Prostate gland (tissue), 2 donors: ENCODE results near the gene HKDC1. TPM values are rescaled to one million over a fixed set of nuclear protein-coding genes. Genes with fewer than 3 reads are reported as not detected.

Experiments used
- DNase-seq: peaks from one replicate; pipeline ENCODE4 v3.0.0-alpha.2; 2019; ENCODE audit warnings: low spot score
- H3K27ac ChIP-seq, 2 donors: fragments of 200-600 bp; sonication (generic); 2 replicates each; pipeline ENCODE4 v1.5.1; 2017 to 2019
- H3K27me3 ChIP-seq: fragments of 200-600 bp; sonication (generic); replicated peaks from 2 replicates; pipeline ENCODE4 v1.5.1; 2019; ENCODE audit not compliant: insufficient read depth
- H3K36me3 ChIP-seq, 2 donors: fragments of 200-600 bp; sonication (generic); 1 replicate in 1 of 2; 2 replicates in 1 of 2; pipeline versions ENCODE4 v1.5.1 to v1.8.1; 2017 to 2019
- H3K4me1 ChIP-seq: fragments of 200-600 bp; sonication (generic); replicated peaks from 2 replicates; pipeline ENCODE4 v1.5.1; 2019
- H3K4me3 ChIP-seq, 2 donors: fragments of 200-600 bp; sonication (generic); 2 replicates each; pipeline ENCODE4 v1.5.1; 2017 to 2019
- H3K9me3 ChIP-seq: fragments of 200-600 bp; sonication (generic); 2 replicates; pipeline ENCODE4 v1.5.1; 2017
- CTCF ChIP-seq, 4 experiments: fragments of 200-600 bp in 2 of 4; fragments of 450-650 bp in 2 of 4; sonication (generic) in 2 of 4; IDR thresholded peaks; 1 replicate in 3 of 4; 2 replicates in 1 of 4; pipeline ENCODE4 v1.5.1; 2016 to 2019; ENCODE audit warnings: antibody characterized with exemption in 4 of 4, mild to moderate bottlenecking in 2 of 4, moderate library complexity in 2 of 4
- POLR2A ChIP-seq: fragments of 450-650 bp; IDR thresholded peaks from one replicate; pipeline ENCODE4 v1.6.1; 2016; ENCODE audit warnings: antibody characterized with exemption, mild to moderate bottlenecking
- POLR2AphosphoS5 ChIP-seq: sonication (generic); formaldehyde crosslinking; IDR thresholded peaks from one replicate; pipeline ENCODE4 v1.6.1; 2017; ENCODE audit warnings: antibody characterized with exemption
- WGBS: methylation state at CpG from one replicate; pipeline ENCODE4 v1.1.5; 2018; 5-methylcytosine and 5-hydroxymethylcytosine counted together
- intact Hi-C: fragments of 100-400 bp; cut with DNase I; formaldehyde crosslinking; loops from one replicate; pipeline ENCODE4 v1.14.2; 2022
- total RNA-seq, 2 donors: library from RNA; depleted of rRNA; stranded (reverse); fragments of >200 nt; gene quantifications; one replicate each; pipeline ENCODE4 v1.1.0, GENCODE V29; 2016

HKDC1 gene
- total RNA-seq, 2 donors from 2014 or later: 0.23 to 1.6 TPM

- no peaks in the 10 kb centered on the region for H3K27me3 ChIP-seq
- intact Hi-C loops: no loop called here
- H3K27ac ChIP-seq: no peak overlapping the region
- H3K4me1 ChIP-seq: no peaks in the 10 kb centered on the region
- no peaks in the 10 kb centered on the region for H3K9me3 ChIP-seq
- no peak for DNase-seq
- H3K36me3 ChIP-seq: no peaks in the 10 kb centered on the region
- no peak overlapping the region for H3K4me3 ChIP-seq
- no peak for TF ChIP-seq POLR2AphosphoS5
- TF ChIP-seq POLR2A: no peak
- no peak for TF ChIP-seq CTCF (IDR thresholded peaks at IDR 0.05)
- WGBS: 94% methylated on average over 1 of the region's 1 CpG
These were observed 55.3 kb downstream of the HKDC1 start for GRCh38 chr10:69275444-69275843.

GRCh38 chr10:69276503-69276902, 56.4 kb downstream of the HKDC1 start:
- 92% methylated on average over 6 of the region's 6 CpGs for WGBS
- TF ChIP-seq POLR2AphosphoS5: no peak
- no peak for TF ChIP-seq CTCF (IDR thresholded peaks at IDR 0.05)
- TF ChIP-seq POLR2A: no peak
- intact Hi-C loops: no loop called here

GRCh38 chr10:69278446-69278963, 58.4 kb downstream of the HKDC1 start, which contains the start of gene HK1:
Gene HK1 (plus strand): TSS chr10:69278496.
- intact Hi-C loops: no loop called here
- no peaks in the 10 kb centered on the region for H3K27me3 ChIP-seq
- DNase-seq: no peak
- H3K4me1 ChIP-seq: no peaks in the 10 kb centered on the region
- no peak within 1 kb of the TSS for H3K27ac ChIP-seq
- TF ChIP-seq POLR2A (no peak), CTCF (IDR thresholded peaks at IDR 0.05) (no peak), POLR2AphosphoS5 (no peak)
- H3K36me3 ChIP-seq: no peaks in the 10 kb centered on the region
- no peak within 1 kb of the TSS for H3K4me3 ChIP-seq
- 62% methylated on average over 11 of the region's 11 CpGs for WGBS
- H3K9me3 ChIP-seq: no peaks in the 10 kb centered on the region

More at GRCh38 chr10:69276503-69276902, 56.4 kb downstream of the HKDC1 start:
- Histone ChIP-seq H3K9me3 (no peaks in the 10 kb centered on the region), H3K4me1 (no peaks in the 10 kb centered on the region), H3K36me3 (no peaks in the 10 kb centered on the region), H3K27me3 (no peaks in the 10 kb centered on the region), H3K4me3 (no peak overlapping the region), H3K27ac (no peak overlapping the region)
- DNase-seq: no peak

- 96% methylated on average over 2 of the region's 2 CpGs for WGBS
- Histone ChIP-seq H3K4me1 (no peaks in the 10 kb centered on the region), H3K27me3 (no peaks in the 10 kb centered on the region), H3K27ac (no peak overlapping the region), H3K9me3 (no peaks in the 10 kb centered on the region), H3K36me3 (no peaks in the 10 kb centered on the region), H3K4me3 (no peak overlapping the region)
- intact Hi-C loops: no loop called here
- no peak for DNase-seq
- TF ChIP-seq POLR2AphosphoS5 (no peak), CTCF (IDR thresholded peaks at IDR 0.05) (no peak), POLR2A (no peak)
These were observed 59.0 kb downstream of the HKDC1 start for GRCh38 chr10:69279110-69279509.
